ENCODE results near the gene ARHGAP1.

DNA sequence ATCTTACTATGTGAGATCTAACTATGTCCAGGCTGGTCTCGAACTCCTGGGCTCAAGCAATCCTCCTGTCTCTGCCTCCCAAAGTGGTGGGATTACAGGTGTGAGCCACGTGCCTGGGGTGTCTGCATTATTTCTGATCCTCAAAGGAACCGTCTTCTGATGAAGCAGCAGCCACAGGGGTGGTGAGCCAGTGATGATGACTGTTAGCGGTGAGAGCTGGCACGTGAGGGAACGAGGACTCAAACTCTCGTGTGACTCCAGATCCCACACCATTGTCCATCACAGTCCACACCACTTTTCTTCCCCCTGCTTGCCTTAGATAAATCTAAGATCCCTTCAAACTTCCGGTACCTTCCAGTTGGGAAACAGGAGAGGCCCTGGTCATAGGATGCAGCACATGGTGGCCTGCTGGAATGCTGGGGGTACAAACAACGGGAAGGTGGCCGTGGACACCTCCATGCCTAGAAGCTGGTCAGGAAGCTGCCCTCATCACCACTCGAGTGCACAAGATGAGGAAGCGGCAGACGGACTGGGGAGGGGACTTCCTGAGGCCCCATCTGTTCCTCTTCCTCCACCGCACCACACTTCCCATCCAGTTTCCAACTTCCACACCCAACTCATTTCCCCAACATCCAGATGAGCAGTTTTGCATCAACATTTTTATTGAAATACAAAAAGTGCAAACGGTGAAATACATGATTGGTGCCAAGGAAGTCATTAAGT lies 23.8 kb downstream of the ARHGAP1 start:
- TF ChIP-seq FOXM1 (IDR thresholded peaks at IDR 0.05; ENCODE audit: borderline replicate concordance) (no peak), SP1 (IDR thresholded peaks at IDR 0.05) (no peak)
